GM12878 (cell line): ENCODE data around the gene CMBL. TPM values are rescaled to one million over a fixed set of nuclear protein-coding genes. Genes with fewer than 3 reads are reported as not detected.

ENCODE experiments used
- ATAC-seq: fragments of 200-7000 bp; cut with Tn5 transposase; 3 replicates; pipeline ENCODE4 v1.9.1; 2020; ENCODE audit warnings: mild to moderate bottlenecking, moderate library complexity
- BruUV-seq: library from RNA; stranded (reverse); fragments of 400-500 nt; replicated peaks from 2 replicates; lab custom pipeline; 2021; lab: Mats Ljungman, UMichigan
- CTCF ChIA-PET: fragments of 300-600 bp; sonication (Branson Sonifier 250); formaldehyde crosslinking; extraction: SDS; loops from one replicate; lab custom pipeline; 2021; ENCODE audit warnings: inconsistent platforms; lab: Yijun Ruan, JAX
- POLR2A ChIA-PET: fragments of 350-600 bp; formaldehyde crosslinking; extraction: SDS; loops from one replicate; lab custom pipeline; 2021; ENCODE audit warnings: inconsistent platforms; lab: Charles Lee
- RAD21 ChIA-PET: fragments of 300-600 bp; sonication (Branson Sonifier 250); formaldehyde crosslinking; loops from one replicate; lab custom pipeline; 2023; ENCODE audit warnings: antibody characterized with exemption; ENCODE audit not compliant: unreplicated experiment; lab: Charles Lee
- SMC1A ChIA-PET: fragments of 300-600 bp; sonication (Branson Sonifier 250); formaldehyde crosslinking; loops from one replicate; lab custom pipeline; 2023; ENCODE audit not compliant: unreplicated experiment, uncharacterized antibody; lab: Charles Lee
- DNase-seq: peaks from one replicate; pipeline ENCODE4 v3.0.0-alpha.2; 2011; ENCODE audit warnings: low read depth, low spot score
- FAIRE-seq: peaks from 3 replicates; lab custom pipeline; 2011; peaks lifted over from hg19 to GRCh38; lab: Jason Lieb, UNC
- H2AFZ ChIP-seq: 2 replicates; pipeline ENCODE4 v1.6.0; 2011; ENCODE audit warnings: low read depth, low read length, control low read depth; ENCODE audit not compliant: control insufficient read depth
- H3K27ac ChIP-seq: 2 replicates; pipeline ENCODE4 v1.5.1; 2011; ENCODE audit warnings: control low read depth; ENCODE audit not compliant: control insufficient read depth, insufficient read depth
- H3K27me3 ChIP-seq, 2 experiments: replicated peaks in 1 of 2; 2 replicates each; pipeline versions ENCODE4 v1.6.0 to v1.6.1; 2011; ENCODE audit warnings: low read length in 1 of 2; ENCODE audit not compliant: control insufficient read depth in 2 of 2, insufficient read depth in 2 of 2
- H3K36me3 ChIP-seq, 2 experiments: 2 replicates each; pipeline ENCODE4 v1.5.1; 2011; ENCODE audit warnings: low read length in 1 of 2; ENCODE audit not compliant: control insufficient read depth in 2 of 2, insufficient read depth in 2 of 2
- H3K4me1 ChIP-seq: 2 replicates; pipeline ENCODE4 v1.6.1; 2011; ENCODE audit warnings: mild to moderate bottlenecking, low read length, moderate library complexity, mixed read lengths; ENCODE audit not compliant: control insufficient read depth, insufficient read depth
- H3K4me2 ChIP-seq: 2 replicates; pipeline ENCODE4 v1.6.0; 2011; ENCODE audit warnings: control low read depth; ENCODE audit not compliant: control insufficient read depth, insufficient read depth
- H3K4me3 ChIP-seq: fragments of 200-600 bp; sonication (generic); 2 replicates; pipeline ENCODE4 v1.5.1; 2016
- H3K79me2 ChIP-seq: 2 replicates; pipeline ENCODE4 v1.6.0; 2011; ENCODE audit warnings: low read length; ENCODE audit not compliant: control insufficient read depth, insufficient read depth
- H3K9ac ChIP-seq: 2 replicates; pipeline ENCODE4 v1.8.0; 2011; ENCODE audit warnings: low read length, control low read depth, mixed read lengths; ENCODE audit not compliant: control insufficient read depth, insufficient read depth
- H3K9me3 ChIP-seq: replicated peaks from 3 replicates; pipeline ENCODE4 v1.5.1; 2011; ENCODE audit warnings: mild to moderate bottlenecking, low read length; ENCODE audit not compliant: control insufficient read depth, insufficient read depth
- H4K20me1 ChIP-seq: 2 replicates; pipeline ENCODE4 v1.6.0; 2011; ENCODE audit not compliant: control insufficient read depth, insufficient read depth
- BCL11A ChIP-seq: IDR thresholded peaks from 2 replicates; pipeline ENCODE4 v1.6.1; 2011; ENCODE audit warnings: low read depth, low read length
- CBX3 ChIP-seq: fragments of 200-600 bp; sonication (generic); IDR thresholded peaks from 2 replicates; pipeline ENCODE4 v1.6.1; 2016; ENCODE audit warnings: low read depth, borderline replicate concordance
- CREB1 ChIP-seq: IDR thresholded peaks from 2 replicates; pipeline ENCODE4 v1.6.1; 2012; ENCODE audit warnings: low read depth, mild to moderate bottlenecking, inconsistent platforms
- ELK1 ChIP-seq: IDR thresholded peaks from 2 replicates; pipeline ENCODE4 v1.6.1; 2012; ENCODE audit warnings: low read depth, low read length, improper control_type of control experiment
- HDGF ChIP-seq: fragments of 450-650 bp; IDR thresholded peaks from 2 replicates; pipeline ENCODE4 v1.6.1; 2016; ENCODE audit warnings: antibody characterized with exemption
- IRF3 ChIP-seq: fragments of 450-650 bp; IDR thresholded peaks from 2 replicates; pipeline ENCODE4 v1.6.1; 2014; ENCODE audit warnings: mild to moderate bottlenecking
- IRF4 ChIP-seq: IDR thresholded peaks from 2 replicates; pipeline ENCODE4 v1.6.1; 2011; ENCODE audit warnings: low read depth, low read length
- KAT2A ChIP-seq: conservative IDR thresholded peaks from 2 replicates; pipeline ENCODE4 v1.6.1; 2011; ENCODE audit warnings: low read depth, low read length; ENCODE audit not compliant: control insufficient read depth
- MYB ChIP-seq: fragments of 150-350 bp; IDR thresholded peaks from 2 replicates; pipeline ENCODE4 v1.6.1; 2014; ENCODE audit warnings: mild to moderate bottlenecking, low read depth, low read length, borderline replicate concordance
- NFXL1 ChIP-seq: fragments of 450-650 bp; IDR thresholded peaks from 2 replicates; pipeline ENCODE4 v1.6.1; 2017; ENCODE audit warnings: antibody characterized with exemption, mild to moderate bottlenecking, borderline replicate concordance
- NR2C1 ChIP-seq: fragments of 450-650 bp; IDR thresholded peaks from 2 replicates; pipeline ENCODE4 v1.6.1; 2017; ENCODE audit warnings: antibody characterized with exemption, mild to moderate bottlenecking, moderate library complexity
- PML ChIP-seq: IDR thresholded peaks from 2 replicates; pipeline ENCODE4 v1.6.1; 2012; ENCODE audit warnings: low read length, inconsistent platforms
- REST ChIP-seq: IDR thresholded peaks from 2 replicates; pipeline ENCODE4 v1.6.1; 2012; ENCODE audit warnings: mild to moderate bottlenecking, low read depth, low read length
- RUNX3 ChIP-seq: IDR thresholded peaks from 2 replicates; pipeline ENCODE4 v1.6.1; 2012; ENCODE audit warnings: low read length, inconsistent platforms
- ZNF622 ChIP-seq: fragments of 450-650 bp; IDR thresholded peaks from 2 replicates; pipeline ENCODE4 v1.6.1; 2017; ENCODE audit warnings: mild to moderate bottlenecking, inconsistent platforms
- whole genome bisulfite sequencing: methylation state at CpG from one replicate; pipeline ENCODE4 v1.1.6; 2016; ENCODE audit warnings: low lambda C conversion rate; ENCODE audit not compliant: insufficient replicate concordance, insufficient coverage; ENCODE audit errors: missing lambda C conversion rate; 5-methylcytosine and 5-hydroxymethylcytosine counted together
- in situ Hi-C: fragments of 300-500 bp; cut with MboI; formaldehyde crosslinking; loops from 9 replicates; pipeline ENCODE4 v1.14.3; 2018; ENCODE audit warnings: mixed read lengths
- intact Hi-C: fragments of 100-400 bp; cut with micrococcal nuclease; formaldehyde crosslinking; loops from one replicate; pipeline ENCODE4 v1.14.2; 2022; ENCODE audit not compliant: unreplicated experiment
- polyA plus RNA-seq, 11 experiments: library from polyadenylated mRNA; depleted of rRNA in 4 of 11; unstranded in 6 of 11; stranded (reverse) in 5 of 11; fragments of >200 nt; fragmentation: Nextera tagmentation in 4 of 11; fragmentation: Illumina TruSeq in 1 of 11; extraction: Ambion mirVana in 4 of 11; extraction: Trizol in 1 of 11; gene quantifications; 1 replicate in 1 of 11; 2 replicates in 10 of 11; pipeline versions ENCODE4 v1.2.1 to v1.2.3, GENCODE V29; 2011 to 2016; ENCODE audit warnings: inconsistent platforms in 2 of 11, missing spikeins in 2 of 11, low read depth in 1 of 11
- total RNA-seq, 4 experiments: library from RNA; depleted of rRNA in 3 of 4; stranded (reverse); fragments of >200 nt in 3 of 4; fragmentation: Illumina TruSeq in 1 of 4; extraction: Trizol in 1 of 4; gene quantifications; 2 replicates each; pipeline versions ENCODE4 v1.2.1 to v1.2.3, GENCODE V29; 2013 to 2021

CMBL gene
- total and polyA plus RNA-seq, 10 of the 15 experiments (the other 5 are each of a cell fraction or from before 2014, with no cell fraction given) = 1.8 to 15.6 (median 7.5) TPM

- no peak for TF ChIP-seq ELK1
- TF ChIP-seq NR2C1 = no peak
Observed at GRCh38 chr5:10283927-10284635, 23.6 kb downstream of the CMBL start (continued).

GRCh38 chr5:10279925-10280720 is 27.6 kb downstream of the CMBL start:
- WGBS = 70% methylated on average over 7 of the region's 7 CpGs
- Histone ChIP-seq H3K9ac (no peak overlapping the region), H3K27me3 (no peaks in the 10 kb centered on the region), H3K36me3 (no peaks in the 10 kb centered on the region), H3K4me3 (no peak overlapping the region), H4K20me1 (no peaks in the 10 kb centered on the region), H3K4me2 (no peak overlapping the region), H3K9me3 (no peaks in the 10 kb centered on the region), H3K79me2 (no peaks in the 10 kb centered on the region), H3K27ac (no peak overlapping the region), H3K4me1 (peaks cover 8% of the 10 kb centered on the region), H2AFZ (no peak overlapping the region)
- POLR2A ChIA-PET = no interaction called here
- RAD21 ChIA-PET = no interaction called here
- DNase-seq = no peak
- in situ Hi-C loops = loop anchor here (5.0 kb wide), 1 partner anchor 137 kb away; no protein-coding TSS in a partner anchor
- ATAC-seq = no peak
- CTCF ChIA-PET = no interaction called here
- SMC1A ChIA-PET = interaction anchor here (1.0 kb wide), 1 partner anchor 22 kb away, joined by 3 read pairs; no protein-coding TSS in a partner anchor
- TSS peak; percentile 62 for BruUV-seq
- intact Hi-C loops = loop anchor here (5.0 kb wide), 2 partner anchors 162 to 352 kb away; partner anchors contain the start of gene ROPN1L
- no peak for FAIRE-seq
- no peak for TF ChIP-seq RUNX3
- no peak for TF ChIP-seq NFXL1
- no peak for TF ChIP-seq CBX3
- no peak for TF ChIP-seq HDGF
- no peak for TF ChIP-seq REST
- no peak for TF ChIP-seq ZNF622
- TF ChIP-seq KAT2A = no peak
- TF ChIP-seq BCL11A = no peak
- no peak for TF ChIP-seq IRF4
- TF ChIP-seq PML = no peak
- TF ChIP-seq IRF3 = no peak
- no peak for TF ChIP-seq CREB1
- no peak for TF ChIP-seq MYB
